GM12878 (cell line): ENCODE measurements around the gene BCKDHA. TPM values are rescaled to one million over a fixed set of nuclear protein-coding genes. Genes with fewer than 3 reads are reported as not detected.

Experiments used
- ATAC-seq: fragments of 200-7000 bp; cut with Tn5 transposase; 3 replicates; pipeline ENCODE4 v1.9.1; 2020; ENCODE audit warnings: mild to moderate bottlenecking, moderate library complexity
- Bru-seq: library from RNA; stranded (reverse); fragments of 400-500 nt; gene quantifications from one replicate; lab custom pipeline; 2021; lab: Mats Ljungman, UMichigan
- BruChase-seq, 2 experiments: library from RNA; stranded (reverse); fragments of 400-500 nt; gene quantifications; one replicate each; lab custom pipeline; 2021; lab: Mats Ljungman, UMichigan
- BruUV-seq: library from RNA; stranded (reverse); fragments of 400-500 nt; replicated peaks from 2 replicates; lab custom pipeline; 2021; lab: Mats Ljungman, UMichigan
- CTCF ChIA-PET: fragments of 300-600 bp; sonication (Branson Sonifier 250); formaldehyde crosslinking; extraction: SDS; loops from one replicate; lab custom pipeline; 2021; ENCODE audit warnings: inconsistent platforms; lab: Yijun Ruan, JAX
- POLR2A ChIA-PET: fragments of 350-600 bp; formaldehyde crosslinking; extraction: SDS; loops from one replicate; lab custom pipeline; 2021; ENCODE audit warnings: inconsistent platforms; lab: Charles Lee
- RAD21 ChIA-PET: fragments of 300-600 bp; sonication (Branson Sonifier 250); formaldehyde crosslinking; loops from one replicate; lab custom pipeline; 2023; ENCODE audit warnings: antibody characterized with exemption; ENCODE audit not compliant: unreplicated experiment; lab: Charles Lee
- SMC1A ChIA-PET: fragments of 300-600 bp; sonication (Branson Sonifier 250); formaldehyde crosslinking; loops from one replicate; lab custom pipeline; 2023; ENCODE audit not compliant: unreplicated experiment, uncharacterized antibody; lab: Charles Lee
- DNase-seq: peaks from one replicate; pipeline ENCODE4 v3.0.0-alpha.2; 2011; ENCODE audit warnings: low read depth, low spot score
- FAIRE-seq: peaks from 3 replicates; lab custom pipeline; 2011; peaks lifted over from hg19 to GRCh38; lab: Jason Lieb, UNC
- H2AFZ ChIP-seq: 2 replicates; pipeline ENCODE4 v1.6.0; 2011; ENCODE audit warnings: low read depth, low read length, control low read depth; ENCODE audit not compliant: control insufficient read depth
- H3K27ac ChIP-seq: 2 replicates; pipeline ENCODE4 v1.5.1; 2011; ENCODE audit warnings: control low read depth; ENCODE audit not compliant: control insufficient read depth, insufficient read depth
- H3K27me3 ChIP-seq, 2 experiments: replicated peaks in 1 of 2; 2 replicates each; pipeline versions ENCODE4 v1.6.0 to v1.6.1; 2011; ENCODE audit warnings: low read length in 1 of 2; ENCODE audit not compliant: control insufficient read depth in 2 of 2, insufficient read depth in 2 of 2
- H3K36me3 ChIP-seq, 2 experiments: 2 replicates each; pipeline ENCODE4 v1.5.1; 2011; ENCODE audit warnings: low read length in 1 of 2; ENCODE audit not compliant: control insufficient read depth in 2 of 2, insufficient read depth in 2 of 2
- H3K4me1 ChIP-seq: 2 replicates; pipeline ENCODE4 v1.6.1; 2011; ENCODE audit warnings: mild to moderate bottlenecking, low read length, moderate library complexity, mixed read lengths; ENCODE audit not compliant: control insufficient read depth, insufficient read depth
- H3K4me2 ChIP-seq: 2 replicates; pipeline ENCODE4 v1.6.0; 2011; ENCODE audit warnings: control low read depth; ENCODE audit not compliant: control insufficient read depth, insufficient read depth
- H3K4me3 ChIP-seq: fragments of 200-600 bp; sonication (generic); 2 replicates; pipeline ENCODE4 v1.5.1; 2016
- H3K79me2 ChIP-seq: 2 replicates; pipeline ENCODE4 v1.6.0; 2011; ENCODE audit warnings: low read length; ENCODE audit not compliant: control insufficient read depth, insufficient read depth
- H3K9ac ChIP-seq: 2 replicates; pipeline ENCODE4 v1.8.0; 2011; ENCODE audit warnings: low read length, control low read depth, mixed read lengths; ENCODE audit not compliant: control insufficient read depth, insufficient read depth
- H3K9me3 ChIP-seq: replicated peaks from 3 replicates; pipeline ENCODE4 v1.5.1; 2011; ENCODE audit warnings: mild to moderate bottlenecking, low read length; ENCODE audit not compliant: control insufficient read depth, insufficient read depth
- H4K20me1 ChIP-seq: 2 replicates; pipeline ENCODE4 v1.6.0; 2011; ENCODE audit not compliant: control insufficient read depth, insufficient read depth
- EZH2 ChIP-seq: IDR thresholded peaks from 2 replicates; pipeline ENCODE4 v1.6.1; 2012; ENCODE audit warnings: low read depth, mild to moderate bottlenecking, control low read depth, inconsistent platforms, low read length, borderline replicate concordance; ENCODE audit not compliant: control insufficient read depth
- MXI1 ChIP-seq: fragments of 150-350 bp; IDR thresholded peaks from 2 replicates; pipeline ENCODE4 v1.6.1; 2011; ENCODE audit warnings: low read depth, mild to moderate bottlenecking, inconsistent platforms, low read length, improper control_type of control experiment
- NBN ChIP-seq: fragments of 450-650 bp; IDR thresholded peaks from 2 replicates; pipeline ENCODE4 v1.6.1; 2016
- NFYA ChIP-seq: IDR thresholded peaks from 2 replicates; pipeline ENCODE4 v1.6.1; 2011; ENCODE audit warnings: low read depth, mild to moderate bottlenecking, low read length, improper control_type of control experiment, borderline replicate concordance
- SP1 ChIP-seq: IDR thresholded peaks from one replicate; pipeline ENCODE4 v1.6.1; 2011; ENCODE audit warnings: low read depth, low read length
- WGBS: methylation state at CpG from one replicate; pipeline ENCODE4 v1.1.6; 2016; ENCODE audit warnings: low lambda C conversion rate; ENCODE audit not compliant: insufficient replicate concordance, insufficient coverage; ENCODE audit errors: missing lambda C conversion rate; 5-methylcytosine and 5-hydroxymethylcytosine counted together
- in situ Hi-C: fragments of 300-500 bp; cut with MboI; formaldehyde crosslinking; loops from 9 replicates; pipeline ENCODE4 v1.14.3; 2018; ENCODE audit warnings: mixed read lengths
- intact Hi-C: fragments of 100-400 bp; cut with micrococcal nuclease; formaldehyde crosslinking; loops from one replicate; pipeline ENCODE4 v1.14.2; 2022; ENCODE audit not compliant: unreplicated experiment
- long read RNA-seq, 2 experiments: library from polyadenylated mRNA; unstranded; transcript quantifications; one replicate each; pipeline ENCODE4 v2.0.0, GENCODE V29; 2019 to 2020
- polyA minus RNA-seq, 3 experiments: library from RNA; depleted of rRNA, polyadenylated mRNA; stranded (reverse); fragments of >200 nt; gene quantifications; 2 replicates each; pipeline ENCODE4 v1.2.3, GENCODE V29; 2011
- polyA plus RNA-seq, 11 experiments: library from polyadenylated mRNA; depleted of rRNA in 4 of 11; unstranded in 6 of 11; stranded (reverse) in 5 of 11; fragments of >200 nt; fragmentation: Nextera tagmentation in 4 of 11; fragmentation: Illumina TruSeq in 1 of 11; extraction: Ambion mirVana in 4 of 11; extraction: Trizol in 1 of 11; gene quantifications; 1 replicate in 1 of 11; 2 replicates in 10 of 11; pipeline versions ENCODE4 v1.2.1 to v1.2.3, GENCODE V29; 2011 to 2016; ENCODE audit warnings: inconsistent platforms in 2 of 11, missing spikeins in 2 of 11, low read depth in 1 of 11
- total RNA-seq, 4 experiments: library from RNA; depleted of rRNA in 3 of 4; stranded (reverse); fragments of >200 nt in 3 of 4; fragmentation: Illumina TruSeq in 1 of 4; extraction: Trizol in 1 of 4; gene quantifications; 2 replicates each; pipeline versions ENCODE4 v1.2.1 to v1.2.3, GENCODE V29; 2013 to 2021
- TF ChIP-seq, protein P1 (sequence below): fragments of 450-650 bp; IDR thresholded peaks from 2 replicates; pipeline ENCODE4 v1.6.1; 2016; ENCODE audit warnings: mild to moderate bottlenecking
- TF ChIP-seq, protein P2 (sequence below): IDR thresholded peaks from 2 replicates; pipeline ENCODE4 v1.6.1; 2011; ENCODE audit warnings: low read depth, mild to moderate bottlenecking, low read length, moderate library complexity, borderline replicate concordance; ENCODE audit errors: extremely low read depth
- TF ChIP-seq, protein P3 (sequence below): IDR thresholded peaks from 2 replicates; pipeline ENCODE4 v1.6.1; 2012; ENCODE audit warnings: improper control_type of control experiment, low read depth, low read length; ENCODE audit not compliant: insufficient replicate concordance

The BCKDHA gene
- total RNA-seq (2013; cell fraction: nucleolus; rRNA removed): 45.1 and 48.8 TPM in 2 replicates
- 90.9 and 107 TPM in 2 replicates for total RNA-seq (2014; rRNA removed)
- 19.2 and 23.9 TPM in 2 replicates for total RNA-seq (2014; rRNA removed; fragmentation: Illumina TruSeq; extraction: Trizol)
- 33.5 and 41.7 TPM in 2 replicates for total RNA-seq (2021)
- polyA plus RNA-seq (2011; ENCODE audit: low read depth): 14.8 TPM
- polyA plus RNA-seq (2011; rRNA removed): 10.8 and 51.3 TPM in 2 replicates
- 77.5 and 123 TPM in 2 replicates for polyA plus RNA-seq (2011; cell fraction: cytosol; rRNA removed)
- 139 and 153 TPM in 2 replicates for polyA plus RNA-seq (2011; cell fraction: nucleus; rRNA removed)
- polyA plus RNA-seq (2012): 64.0 and 79.5 TPM in 2 replicates
- polyA plus RNA-seq (2014; fragmentation: Illumina TruSeq; extraction: Trizol): 13.7 and 41.5 TPM in 2 replicates
- polyA plus RNA-seq (2014; fragmentation: Nextera tagmentation; extraction: Ambion mirVana): 10 to 100 TPM in 1 of 2 experiments, 1 to 10 TPM in 1; 9.9 to 28.7 TPM
- 68.1 and 73.1 TPM in 2 replicates for polyA plus RNA-seq (2014; rRNA removed)
- 100 to 1,000 TPM in 1 of 2 experiments, 10 to 100 TPM in 1; 99.8 to 105 TPM for polyA plus RNA-seq (2016; fragmentation: Nextera tagmentation; extraction: Ambion mirVana)
- polyA minus RNA-seq (2011; rRNA and poly(A)+ RNA removed): 16.3 and 43.2 TPM in 2 replicates
- polyA minus RNA-seq (2011; cell fraction: cytosol; rRNA and poly(A)+ RNA removed): 26.5 and 33.1 TPM in 2 replicates
- polyA minus RNA-seq (2011; cell fraction: nucleus; rRNA and poly(A)+ RNA removed): 27.3 and 31.9 TPM in 2 replicates
- percentile 62 among the genes with signal in this experiment for Bru-seq, nascent RNA
- BruChase-seq, experiment 1, labeled RNA remaining after a 6-hour chase: percentile 74 among the genes with signal in this experiment
- BruChase-seq, experiment 2, labeled RNA remaining after a 2-hour chase: percentile 69 among the genes with signal in this experiment
- long read RNA-seq, experiment 1, transcript BCKDHA-201 (9 exons, 2,103 nt): major isoform, 60 of 73 reads
- long read RNA-seq, experiment 1, partial matches to known transcripts: 1 of 73 reads
- long read RNA-seq, experiment 1, other reads (novel, unspliced or antisense): 12 of 73 reads
- long read RNA-seq, experiment 2, transcript BCKDHA-201 (9 exons, 2,103 nt): major isoform, 23 of 28 reads
- long read RNA-seq, experiment 2, partial matches to known transcripts: 0 of 28 reads
- long read RNA-seq, experiment 2, other reads (novel, unspliced or antisense): 5 of 28 reads

DNA sequence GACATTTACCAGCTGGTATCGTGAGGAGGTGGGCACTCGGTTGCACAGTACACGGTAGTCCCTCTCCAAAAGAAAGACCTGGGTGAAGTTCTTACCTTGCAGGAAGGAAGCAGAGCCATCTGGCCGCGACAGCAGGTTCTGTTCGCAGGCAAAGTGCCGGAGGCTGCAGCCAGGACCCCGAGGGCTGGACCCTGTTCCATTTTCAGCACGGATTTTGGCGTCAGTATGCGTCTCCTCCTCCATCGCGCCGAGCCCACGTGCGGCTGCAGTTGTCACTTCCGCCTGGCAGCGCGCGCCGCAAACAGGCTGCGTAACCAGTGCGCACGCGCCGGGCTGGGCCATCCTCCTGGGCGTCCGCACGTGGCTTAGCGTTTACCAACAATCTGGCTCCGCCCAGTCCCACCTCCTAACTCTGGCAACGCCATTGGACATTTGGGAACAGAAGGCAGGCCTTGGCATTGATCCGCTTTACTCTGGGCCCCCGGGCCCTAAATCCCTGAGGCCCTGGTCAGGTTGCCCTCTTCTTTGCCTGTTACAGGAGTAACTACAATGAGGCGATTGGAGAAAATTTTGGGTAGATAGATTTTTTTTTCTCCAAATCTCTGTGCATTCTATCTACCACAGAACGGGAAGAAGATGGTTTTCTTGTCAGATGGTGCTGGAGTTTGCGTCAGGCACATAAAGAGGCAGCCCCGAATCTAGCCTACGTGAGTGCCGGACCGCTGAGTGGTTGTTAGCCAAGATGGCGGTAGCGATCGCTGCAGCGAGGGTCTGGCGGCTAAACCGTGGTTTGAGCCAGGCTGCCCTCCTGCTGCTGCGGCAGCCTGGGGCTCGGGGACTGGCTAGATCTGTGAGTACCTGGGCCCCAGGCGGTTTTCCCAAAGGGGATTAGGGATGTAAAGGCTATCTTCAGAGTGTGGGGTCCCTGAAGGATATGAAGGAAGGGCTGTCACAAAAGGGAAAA lies at the start of gene BCKDHA, which contains the start of gene EXOSC5:
BCKDHA (plus strand) TSS at position 733 of the 964 bp plus-strand sequence; CDS start at position 743, 10 bp downstream.
EXOSC5 (minus strand) TSS at position 274 of the 964 bp plus-strand sequence; CDS start at position 243, 31 bp downstream.
- no TSS peak for BruUV-seq
- RAD21 ChIA-PET: no interaction called here
- Histone ChIP-seq H3K79me2 (peaks cover 59% of the 10 kb centered on the region), H3K9ac (peak within 1 kb of the TSS; percentile 99), H3K36me3 (peaks cover 0 to 7% of the 10 kb centered on the region in 2 experiments; a peak in 1 of 4 replicates), H3K4me1 (peaks cover 21% of the 10 kb centered on the region), H3K4me3 (peak within 1 kb of the TSS; percentile 80), H3K27ac (peak within 1 kb of the TSS; percentile 99), H3K9me3 (no peaks in the 10 kb centered on the region), H3K4me2 (peak within 1 kb of the TSS; percentile 91), H2AFZ (peak within 1 kb of the TSS; percentile 91), H3K27me3 (no peaks in the 10 kb centered on the region), H4K20me1 (no peaks in the 10 kb centered on the region)
- intact Hi-C loops: loop anchor here (1.0 to 5.0 kb wide), 3 partner anchors 33 to 135 kb away; partner anchors contain the start of genes B9D2 and HNRNPUL1
- in situ Hi-C loops: no loop called here
- WGBS: 2% methylated on average over 50 of the region's 50 CpGs
- DNase-seq: peak; percentile 99
- CTCF ChIA-PET: no interaction called here
- POLR2A ChIA-PET: interaction anchor here (1.3 kb wide), 1 partner anchor 42 kb away, joined by 3 read pairs; no protein-coding TSS in a partner anchor
- ATAC-seq: peak; percentile 94
- FAIRE-seq: peak; percentile 91
- SMC1A ChIA-PET: no interaction called here
- TF ChIP-seq MXI1: peak; percentile 100
- no peak for TF ChIP-seq NFYA
- peak; percentile 83; the same call in 1 of the 2 replicates for TF ChIP-seq NBN
- TF ChIP-seq, protein P1, sequence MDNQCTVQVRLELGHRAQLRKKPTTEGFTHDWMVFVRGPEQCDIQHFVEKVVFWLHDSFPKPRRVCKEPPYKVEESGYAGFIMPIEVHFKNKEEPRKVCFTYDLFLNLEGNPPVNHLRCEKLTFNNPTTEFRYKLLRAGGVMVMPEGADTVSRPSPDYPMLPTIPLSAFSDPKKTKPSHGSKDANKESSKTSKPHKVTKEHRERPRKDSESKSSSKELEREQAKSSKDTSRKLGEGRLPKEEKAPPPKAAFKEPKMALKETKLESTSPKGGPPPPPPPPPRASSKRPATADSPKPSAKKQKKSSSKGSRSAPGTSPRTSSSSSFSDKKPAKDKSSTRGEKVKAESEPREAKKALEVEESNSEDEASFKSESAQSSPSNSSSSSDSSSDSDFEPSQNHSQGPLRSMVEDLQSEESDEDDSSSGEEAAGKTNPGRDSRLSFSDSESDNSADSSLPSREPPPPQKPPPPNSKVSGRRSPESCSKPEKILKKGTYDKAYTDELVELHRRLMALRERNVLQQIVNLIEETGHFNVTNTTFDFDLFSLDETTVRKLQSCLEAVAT: peak; percentile 76
- peak; percentile 74 for TF ChIP-seq SP1
- TF ChIP-seq, protein P2, sequence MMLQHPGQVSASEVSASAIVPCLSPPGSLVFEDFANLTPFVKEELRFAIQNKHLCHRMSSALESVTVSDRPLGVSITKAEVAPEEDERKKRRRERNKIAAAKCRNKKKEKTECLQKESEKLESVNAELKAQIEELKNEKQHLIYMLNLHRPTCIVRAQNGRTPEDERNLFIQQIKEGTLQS: peak; percentile 37; the same call in 1 of the 2 replicates
- TF ChIP-seq, protein P3, sequence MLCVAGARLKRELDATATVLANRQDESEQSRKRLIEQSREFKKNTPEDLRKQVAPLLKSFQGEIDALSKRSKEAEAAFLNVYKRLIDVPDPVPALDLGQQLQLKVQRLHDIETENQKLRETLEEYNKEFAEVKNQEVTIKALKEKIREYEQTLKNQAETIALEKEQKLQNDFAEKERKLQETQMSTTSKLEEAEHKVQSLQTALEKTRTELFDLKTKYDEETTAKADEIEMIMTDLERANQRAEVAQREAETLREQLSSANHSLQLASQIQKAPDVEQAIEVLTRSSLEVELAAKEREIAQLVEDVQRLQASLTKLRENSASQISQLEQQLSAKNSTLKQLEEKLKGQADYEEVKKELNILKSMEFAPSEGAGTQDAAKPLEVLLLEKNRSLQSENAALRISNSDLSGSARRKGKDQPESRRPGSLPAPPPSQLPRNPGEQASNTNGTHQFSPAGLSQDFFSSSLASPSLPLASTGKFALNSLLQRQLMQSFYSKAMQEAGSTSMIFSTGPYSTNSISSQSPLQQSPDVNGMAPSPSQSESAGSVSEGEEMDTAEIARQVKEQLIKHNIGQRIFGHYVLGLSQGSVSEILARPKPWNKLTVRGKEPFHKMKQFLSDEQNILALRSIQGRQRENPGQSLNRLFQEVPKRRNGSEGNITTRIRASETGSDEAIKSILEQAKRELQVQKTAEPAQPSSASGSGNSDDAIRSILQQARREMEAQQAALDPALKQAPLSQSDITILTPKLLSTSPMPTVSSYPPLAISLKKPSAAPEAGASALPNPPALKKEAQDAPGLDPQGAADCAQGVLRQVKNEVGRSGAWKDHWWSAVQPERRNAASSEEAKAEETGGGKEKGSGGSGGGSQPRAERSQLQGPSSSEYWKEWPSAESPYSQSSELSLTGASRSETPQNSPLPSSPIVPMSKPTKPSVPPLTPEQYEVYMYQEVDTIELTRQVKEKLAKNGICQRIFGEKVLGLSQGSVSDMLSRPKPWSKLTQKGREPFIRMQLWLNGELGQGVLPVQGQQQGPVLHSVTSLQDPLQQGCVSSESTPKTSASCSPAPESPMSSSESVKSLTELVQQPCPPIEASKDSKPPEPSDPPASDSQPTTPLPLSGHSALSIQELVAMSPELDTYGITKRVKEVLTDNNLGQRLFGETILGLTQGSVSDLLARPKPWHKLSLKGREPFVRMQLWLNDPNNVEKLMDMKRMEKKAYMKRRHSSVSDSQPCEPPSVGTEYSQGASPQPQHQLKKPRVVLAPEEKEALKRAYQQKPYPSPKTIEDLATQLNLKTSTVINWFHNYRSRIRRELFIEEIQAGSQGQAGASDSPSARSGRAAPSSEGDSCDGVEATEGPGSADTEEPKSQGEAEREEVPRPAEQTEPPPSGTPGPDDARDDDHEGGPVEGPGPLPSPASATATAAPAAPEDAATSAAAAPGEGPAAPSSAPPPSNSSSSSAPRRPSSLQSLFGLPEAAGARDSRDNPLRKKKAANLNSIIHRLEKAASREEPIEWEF: no peak
- TF ChIP-seq EZH2: no peak
